Kidney tubule cell (primary cell): ENCODE data around the gene KRTAP5-1.

ENCODE experiments used
- DNase-seq: peaks from one replicate; pipeline ENCODE4 v3.0.0-alpha.2; 2018; ENCODE audit warnings: low spot score

KRTAP5-1 gene

DNA sequence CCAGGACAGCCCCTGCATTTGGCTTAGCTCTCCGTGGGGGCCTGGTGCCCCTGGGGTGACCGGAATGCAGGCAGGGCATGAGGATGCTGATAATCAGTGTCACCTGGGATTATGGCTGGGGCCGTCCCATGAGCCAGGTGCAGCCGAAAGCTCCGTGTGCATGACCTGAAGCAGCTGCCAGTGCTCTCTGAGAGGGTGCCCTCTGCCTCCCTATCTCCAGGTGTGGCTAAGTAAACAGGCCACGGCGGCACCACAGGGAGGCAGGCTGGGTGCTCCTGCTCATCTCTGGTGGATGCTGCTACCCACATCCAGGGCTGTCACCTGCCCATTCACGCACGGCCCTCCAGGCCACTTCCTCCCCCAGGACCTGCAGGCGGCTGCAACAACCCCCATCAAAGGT is 42.8 kb downstream of the KRTAP5-1 start:
- DNase-seq, result no peak

DNA sequence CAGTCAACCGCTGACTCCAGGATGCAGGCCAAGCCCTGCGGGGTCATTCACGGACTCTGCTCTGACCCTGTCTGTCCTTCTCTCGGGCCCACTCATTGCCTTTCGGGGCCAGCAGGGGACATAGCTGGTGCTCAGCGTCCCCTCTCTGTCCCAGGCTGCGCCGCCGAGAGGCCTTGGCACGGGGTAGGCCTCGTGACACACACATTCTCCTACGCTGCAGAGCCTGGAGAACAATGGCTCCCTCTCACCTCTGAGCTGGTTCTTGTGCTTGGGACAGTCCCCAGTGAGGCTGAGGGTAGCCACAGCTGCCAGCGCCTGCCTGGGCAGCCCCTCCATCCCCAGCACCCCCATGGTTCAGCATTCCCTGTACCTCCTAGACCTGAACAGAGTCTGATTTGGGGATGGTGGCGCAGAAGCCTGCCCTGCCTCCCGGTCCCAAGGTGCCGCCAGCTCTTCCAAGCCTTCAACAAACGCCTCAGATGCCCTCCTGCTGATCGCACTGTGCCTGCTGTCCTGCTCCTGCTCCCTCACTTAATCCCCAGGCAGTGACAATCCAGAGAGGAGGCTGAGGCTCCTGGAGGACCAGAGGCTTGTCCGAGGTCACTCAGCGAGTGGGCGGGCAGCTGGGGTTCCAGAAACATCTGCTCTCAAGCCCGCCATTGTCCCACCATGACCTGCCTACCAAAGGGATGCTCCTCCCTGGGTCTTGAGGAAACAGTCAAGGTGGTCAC is 43.4 kb downstream of the KRTAP5-1 start:
- DNase-seq, result no peak

DNA sequence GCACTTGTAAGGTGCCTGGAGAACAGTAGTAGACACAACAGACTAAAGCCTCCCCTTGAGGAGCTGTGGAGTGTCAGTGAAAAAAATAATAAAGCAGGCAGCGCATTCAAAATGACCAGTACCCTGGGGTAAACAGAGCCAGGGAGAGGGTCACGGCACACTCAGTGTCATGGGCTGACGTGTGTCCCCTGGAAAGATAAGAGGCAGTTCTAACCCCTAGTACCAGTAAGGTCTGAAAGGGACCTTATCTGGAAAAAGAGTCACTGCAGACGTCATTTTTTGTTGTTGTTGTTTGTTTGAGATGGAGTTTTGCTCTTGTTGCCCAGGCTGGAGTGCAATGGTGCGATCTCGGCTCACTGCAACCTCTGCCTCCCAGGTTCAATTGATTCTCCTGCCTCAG is 45.0 kb downstream of the KRTAP5-1 start:
- DNase-seq, result no peak

DNA sequence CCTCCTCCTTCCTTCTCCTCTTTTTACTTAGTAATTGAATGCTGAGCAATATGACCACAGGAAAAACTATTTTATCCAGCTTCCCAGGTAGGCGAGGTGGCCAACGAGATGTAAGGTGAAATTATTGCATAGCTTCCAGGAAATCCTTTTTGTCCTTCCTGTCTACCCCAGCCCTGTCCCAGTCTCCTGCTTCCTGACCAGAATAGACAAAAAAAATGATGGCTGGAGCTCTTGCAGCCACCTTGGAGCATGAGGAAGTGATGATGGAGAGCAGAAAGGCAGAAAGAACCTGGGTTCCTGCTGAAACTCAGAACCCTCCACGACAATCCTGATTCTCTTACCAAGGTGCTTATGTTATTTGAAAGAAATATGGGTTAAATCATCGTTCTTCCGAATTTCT is 46.9 kb downstream of the KRTAP5-1 start:
- DNase-seq, result no peak

DNA sequence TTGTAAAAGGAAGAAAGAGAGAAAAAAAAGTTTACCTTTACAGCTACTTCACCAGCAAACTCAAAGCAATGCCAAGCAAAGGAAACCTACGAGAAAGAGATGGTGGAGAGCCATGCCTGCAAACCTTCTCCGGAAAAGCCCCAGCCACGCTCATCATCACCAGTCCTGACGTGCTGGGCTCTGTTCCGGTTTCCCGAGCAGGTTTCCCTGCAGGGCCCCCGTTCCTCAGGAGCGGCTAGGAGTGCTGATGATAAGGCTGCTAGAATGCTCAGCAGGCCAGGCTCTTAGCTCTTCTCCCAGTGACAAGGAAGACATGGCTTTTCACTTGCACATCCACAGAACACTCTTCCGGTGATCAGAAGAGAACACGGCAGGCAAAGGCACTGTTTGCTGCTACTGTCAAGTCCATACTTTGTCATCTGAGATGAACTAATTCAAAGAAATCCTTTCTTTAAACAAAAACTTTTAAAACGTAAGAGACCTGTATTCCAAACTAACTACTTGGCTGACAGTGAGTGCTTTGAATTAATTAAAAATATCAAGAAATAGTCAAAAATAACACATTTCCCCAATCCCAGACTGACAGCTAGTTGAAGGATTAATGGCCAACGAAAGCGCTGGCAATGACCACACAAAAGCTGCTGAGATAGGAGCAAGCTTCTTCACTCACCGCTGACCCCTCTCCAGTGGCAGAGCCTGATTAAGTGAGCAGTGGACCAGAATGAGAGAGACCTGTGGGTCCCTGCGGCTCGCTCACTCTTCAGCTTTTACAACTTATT is 48.8 kb downstream of the KRTAP5-1 start:
- DNase-seq, result no peak

DNA sequence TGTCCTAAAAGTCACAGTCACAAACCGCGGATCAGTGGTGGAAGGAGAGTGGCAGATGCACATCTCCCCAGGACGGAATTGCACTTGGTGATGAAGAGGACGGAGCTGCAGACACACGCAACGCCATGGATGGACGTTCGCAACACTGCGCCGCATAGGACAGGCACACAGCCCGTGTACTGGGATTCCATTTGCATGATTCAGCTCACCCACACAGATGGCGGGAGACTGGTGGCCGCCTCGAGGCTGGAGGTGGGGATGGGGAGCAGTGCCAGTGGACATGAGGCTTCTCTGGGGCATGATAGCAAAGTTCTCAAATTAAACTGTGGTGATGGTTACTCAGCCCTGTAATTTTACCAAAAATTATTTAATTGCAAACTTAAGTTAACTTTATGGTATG is 50.4 kb downstream of the KRTAP5-1 start:
- DNase-seq, result no peak
